PC-9 (cell line): ENCODE results near the gene TBC1D16. TPM values are rescaled to one million over a fixed set of nuclear protein-coding genes. Genes with fewer than 3 reads are reported as not detected.
"Not testable (repeated sequence)": the region's sequence is repeated elsewhere in the genome, so short reads cannot be mapped to it uniquely, and the experiment has no call there.

Source experiments
- BruUV-seq: library from RNA; stranded (reverse); fragments of 400-500 nt; replicated peaks from 2 replicates; lab custom pipeline; 2021; lab: Mats Ljungman, UMichigan
- CTCF ChIA-PET: fragments of 300-600 bp; sonication (Branson Sonifier 250); formaldehyde crosslinking; loops from one replicate; lab custom pipeline; 2022; ENCODE audit warnings: antibody characterized with exemption; lab: Charles Lee
- POLR2A ChIA-PET: fragments of 300-600 bp; sonication (Branson Sonifier 250); formaldehyde crosslinking; loops from one replicate; lab custom pipeline; 2022; ENCODE audit warnings: antibody characterized with exemption; ENCODE audit not compliant: unreplicated experiment; lab: Charles Lee
- DNase-seq, 2 experiments: peaks; one replicate each; pipeline versions ENCODE4 v3.0.0 to v3.0.0-alpha.2; 2015 to 2022; ENCODE audit warnings: mixed read lengths in 1 of 2
- H2AFZ ChIP-seq: fragments of 200-600 bp; sonication (generic); 2 replicates; pipeline ENCODE4 v1.8.1; 2017; ENCODE audit warnings: antibody characterized with exemption
- H3F3A ChIP-seq: fragments of 200-600 bp; sonication (generic); 2 replicates; pipeline ENCODE4 v1.8.1; 2017; ENCODE audit warnings: antibody characterized with exemption, mild to moderate bottlenecking, low read depth; ENCODE audit not compliant: insufficient read depth
- H3K27ac ChIP-seq: fragments of 200-600 bp; sonication (generic); 2 replicates; pipeline ENCODE4 v1.6.1; 2016; ENCODE audit warnings: mixed run types
- H3K27me3 ChIP-seq: fragments of 200-600 bp; sonication (generic); 2 replicates; pipeline ENCODE4 v1.6.1; 2016; ENCODE audit warnings: low read depth, mixed run types; ENCODE audit not compliant: insufficient read depth
- H3K36me3 ChIP-seq: fragments of 200-600 bp; sonication (generic); 2 replicates; pipeline ENCODE4 v1.6.1; 2016; ENCODE audit warnings: low read depth, mixed run types
- H3K4me1 ChIP-seq: fragments of 200-600 bp; sonication (generic); replicated peaks from 2 replicates; pipeline ENCODE4 v1.6.1; 2016; ENCODE audit warnings: mixed run types; ENCODE audit not compliant: insufficient read depth
- H3K4me2 ChIP-seq: fragments of 200-600 bp; sonication (generic); 2 replicates; pipeline ENCODE4 v1.6.1; 2017; ENCODE audit warnings: mixed run types
- H3K4me3 ChIP-seq: fragments of 200-600 bp; sonication (generic); 2 replicates; pipeline ENCODE4 v1.6.1; 2016; ENCODE audit warnings: mixed run types
- H3K79me2 ChIP-seq: fragments of 200-600 bp; sonication (generic); 2 replicates; pipeline ENCODE4 v1.6.1; 2017; ENCODE audit warnings: low read depth, mixed run types
- H3K9me2 ChIP-seq: fragments of 200-600 bp; sonication (generic); 2 replicates; pipeline ENCODE4 v1.8.1; 2017; ENCODE audit warnings: mild to moderate bottlenecking; ENCODE audit not compliant: insufficient read depth
- H3K9me3 ChIP-seq: fragments of 200-600 bp; sonication (generic); 2 replicates; pipeline ENCODE4 v1.8.1; 2016; ENCODE audit warnings: low read depth; ENCODE audit not compliant: insufficient read depth
- H4K20me1 ChIP-seq: fragments of 200-600 bp; sonication (generic); 2 replicates; pipeline ENCODE4 v1.8.1; 2017; ENCODE audit not compliant: insufficient read depth
- CTCF ChIP-seq: fragments of 200-600 bp; sonication (generic); conservative IDR thresholded peaks from 2 replicates; pipeline ENCODE4 v1.6.1; 2017; ENCODE audit warnings: mixed run types, antibody characterized with exemption, mild to moderate bottlenecking, moderate library complexity
- EZH2 ChIP-seq: fragments of 200-600 bp; sonication (generic); IDR thresholded peaks from 2 replicates; pipeline ENCODE4 v1.8.0; 2017; ENCODE audit warnings: antibody characterized with exemption, low read depth
- intact Hi-C: fragments of 100-400 bp; cut with micrococcal nuclease; formaldehyde crosslinking; loops from one replicate; pipeline ENCODE4 v1.10.0; 2022; ENCODE audit not compliant: unreplicated experiment
- total RNA-seq: library from RNA; stranded (reverse); gene quantifications from 2 replicates; pipeline ENCODE4 v1.2.3, GENCODE V29; 2021

Gene TBC1D16
- total RNA-seq, 1 experiment from 2014 or later, result 41.7 TPM

- Histone ChIP-seq H4K20me1 (no peaks in the 10 kb centered on the region), H3K4me1 (no peaks in the 10 kb centered on the region), H3K27me3 (no peaks in the 10 kb centered on the region), H3K9me3 (no peaks in the 10 kb centered on the region), H3K79me2 (no peaks in the 10 kb centered on the region), H2AFZ (no peak overlapping the region), H3K4me3 (no peak overlapping the region), H3K4me2 (no peak overlapping the region), H3K36me3 (no peaks in the 10 kb centered on the region), H3K9me2 (no peaks in the 10 kb centered on the region), H3K27ac (no peak overlapping the region), H3F3A (no peaks in the 10 kb centered on the region)
- intact Hi-C loops, result no loop called here
- no peak for DNase-seq
- ChIA-PET CTCF (no interaction called here), POLR2A (no interaction called here)
- BruUV-seq, result no TSS peak
- no peak for TF ChIP-seq EZH2
- no peak for TF ChIP-seq CTCF
These were observed 69.9 kb downstream of the TBC1D16 start for GRCh38 chr17:79965806-79966205.

GRCh38 chr17:79962467-79962866, 73.2 kb downstream of the TBC1D16 start:
- CTCF ChIA-PET, result interaction anchor here (0.7 kb wide), 1 partner anchor 183 kb away, joined by 4 read pairs; no protein-coding TSS in a partner anchor
- H3K27me3 ChIP-seq, H3K36me3 ChIP-seq, H3F3A ChIP-seq, H3K9me2 ChIP-seq, H4K20me1 ChIP-seq, H2AFZ ChIP-seq, H3K79me2 ChIP-seq, BruUV-seq, H3K4me3 ChIP-seq, H3K9me3 ChIP-seq, H3K4me1 ChIP-seq, H3K27ac ChIP-seq, intact Hi-C loops, H3K4me2 ChIP-seq, POLR2A ChIA-PET, DNase-seq: not testable (repeated sequence)

GRCh38 chr17:79961567-79961966, 74.1 kb downstream of the TBC1D16 start:
- H4K20me1 ChIP-seq, H3K9me2 ChIP-seq, H3K27me3 ChIP-seq, DNase-seq, H3K4me1 ChIP-seq, H3F3A ChIP-seq, H2AFZ ChIP-seq, H3K36me3 ChIP-seq, H3K79me2 ChIP-seq, H3K4me2 ChIP-seq, CTCF ChIA-PET, POLR2A ChIA-PET, H3K9me3 ChIP-seq, H3K4me3 ChIP-seq, intact Hi-C loops, H3K27ac ChIP-seq, BruUV-seq: not testable (repeated sequence)

GRCh38 chr17:79960788-79961522, 74.7 kb downstream of the TBC1D16 start:
- Histone ChIP-seq H4K20me1 (no peaks in the 10 kb centered on the region), H3K9me2 (no peaks in the 10 kb centered on the region), H3K4me3 (no peak overlapping the region), H3K36me3 (no peaks in the 10 kb centered on the region), H3F3A (no peaks in the 10 kb centered on the region), H3K79me2 (no peaks in the 10 kb centered on the region), H3K27me3 (no peaks in the 10 kb centered on the region), H3K9me3 (no peaks in the 10 kb centered on the region), H3K27ac (no peak overlapping the region), H3K4me1 (no peaks in the 10 kb centered on the region), H2AFZ (no peak overlapping the region), H3K4me2 (no peak overlapping the region; the same call in 1 of the 2 replicates)
- ChIA-PET POLR2A (no interaction called here), CTCF (interaction anchor here (0.5 kb wide), 1 partner anchor 73 kb away, joined by 4 read pairs; no protein-coding TSS in a partner anchor)
- TF ChIP-seq EZH2 (no peak), CTCF (no peak)
- BruUV-seq, result no TSS peak
- intact Hi-C loops, result no loop called here
- no peak for DNase-seq
